A549 (cell line): ENCODE data around the gene SSTR3. TPM values are rescaled to one million over a fixed set of nuclear protein-coding genes. Genes with fewer than 3 reads are reported as not detected.
A peak's percentile ranks its signal among the peaks of the same experiment; 100 is the strongest.

Experiments
- CHD2 ChIP-seq: fragments of 150-350 bp; IDR thresholded peaks from 2 replicates; pipeline ENCODE4 v1.6.1; 2014; ENCODE audit warnings: low read length; ENCODE audit not compliant: partially characterized antibody
- CHD4 ChIP-seq: fragments of 200-600 bp; sonication (generic); IDR thresholded peaks from 2 replicates; pipeline ENCODE4 v1.6.1; 2016; ENCODE audit warnings: antibody characterized with exemption, mild to moderate bottlenecking, borderline replicate concordance
- EHF ChIP-seq: fragments of 250-450 bp; sonication (Bioruptor Pico); IDR thresholded peaks from 2 replicates; pipeline ENCODE4 v1.5.0; 2020; ENCODE audit warnings: mild to moderate bottlenecking
- EP300 ChIP-seq, 2 experiments: fragments of >200 bp; sonication (Bioruptor Twin); formaldehyde crosslinking; IDR thresholded peaks; 2 replicates in 1 of 2; 3 replicates in 1 of 2; pipeline ENCODE4 v1.6.1; 2016 to 2017
- FOXS1 ChIP-seq: fragments of 250-450 bp; sonication (Bioruptor Pico); IDR thresholded peaks from 2 replicates; pipeline ENCODE4 v1.5.0; 2020; ENCODE audit warnings: mild to moderate bottlenecking, moderate library complexity
- GATA3 ChIP-seq: IDR thresholded peaks from 2 replicates; pipeline ENCODE4 v1.6.1; 2012; ENCODE audit warnings: borderline replicate concordance
- HEYL ChIP-seq: fragments of 250-450 bp; sonication (Bioruptor Pico); IDR thresholded peaks from 2 replicates; pipeline ENCODE4 v1.8.0; 2021; ENCODE audit warnings: mild to moderate bottlenecking, moderate library complexity
- HMGXB4 ChIP-seq: fragments of 250-450 bp; sonication (Bioruptor Pico); IDR thresholded peaks from 2 replicates; pipeline ENCODE4 v1.5.0; 2021; ENCODE audit warnings: mild to moderate bottlenecking, moderate library complexity, borderline replicate concordance
- HOXA7 ChIP-seq: fragments of 250-450 bp; sonication (Bioruptor Pico); IDR thresholded peaks from 2 replicates; pipeline ENCODE4 v1.5.0; 2020; ENCODE audit warnings: mild to moderate bottlenecking, moderate library complexity
- KDM5A ChIP-seq: fragments of 200-600 bp; sonication (generic); IDR thresholded peaks from 2 replicates; pipeline ENCODE4 v1.6.1; 2016; ENCODE audit warnings: antibody characterized with exemption, mild to moderate bottlenecking
- MAFK ChIP-seq: fragments of 450-650 bp; IDR thresholded peaks from 2 replicates; pipeline ENCODE4 v1.6.1; 2014; ENCODE audit not compliant: partially characterized antibody
- MYC ChIP-seq: IDR thresholded peaks from 2 replicates; pipeline ENCODE4 v1.6.1; 2012; ENCODE audit warnings: mild to moderate bottlenecking, inconsistent platforms, low read length, improper control_type of control experiment, borderline replicate concordance
- NPAS2 ChIP-seq: fragments of 250-450 bp; sonication (Bioruptor Pico); IDR thresholded peaks from 2 replicates; pipeline ENCODE4 v1.8.0; 2022; ENCODE audit warnings: mild to moderate bottlenecking, moderate library complexity, borderline replicate concordance
- NR3C1 ChIP-seq: fragments of >200 bp; sonication (Bioruptor Twin); formaldehyde crosslinking; IDR thresholded peaks from 3 replicates; pipeline ENCODE4 v1.6.1; 2017
- POLR2A ChIP-seq: IDR thresholded peaks from 2 replicates; pipeline ENCODE4 v1.6.1; 2012; ENCODE audit warnings: mild to moderate bottlenecking, low read length
- RARB ChIP-seq: fragments of 250-450 bp; sonication (Bioruptor Pico); IDR thresholded peaks from 2 replicates; pipeline ENCODE4 v1.8.0; 2021; ENCODE audit warnings: mild to moderate bottlenecking, moderate library complexity
- RFX5 ChIP-seq: fragments of 450-650 bp; IDR thresholded peaks from 2 replicates; pipeline ENCODE4 v1.7.1; 2014; ENCODE audit warnings: antibody characterized with exemption, mild to moderate bottlenecking, moderate library complexity
- RNF2 ChIP-seq: fragments of 200-600 bp; sonication (generic); IDR thresholded peaks from 2 replicates; pipeline ENCODE4 v1.6.1; 2016; ENCODE audit warnings: low read depth, mild to moderate bottlenecking, antibody characterized with exemption, moderate library complexity, borderline replicate concordance
- SMC3 ChIP-seq: fragments of >200 bp; sonication (Bioruptor Twin); formaldehyde crosslinking; IDR thresholded peaks from 3 replicates; pipeline ENCODE4 v1.6.1; 2018; ENCODE audit warnings: inconsistent platforms
- TFCP2L1 ChIP-seq: fragments of 250-450 bp; sonication (Bioruptor Pico); IDR thresholded peaks from 2 replicates; pipeline ENCODE4 v1.5.0; 2021; ENCODE audit warnings: mild to moderate bottlenecking
- ZFP36 ChIP-seq: fragments of 450-650 bp; IDR thresholded peaks from 2 replicates; pipeline ENCODE4 v1.6.1; 2014; ENCODE audit warnings: borderline replicate concordance; ENCODE audit not compliant: partially characterized antibody
- ZSCAN20 ChIP-seq: fragments of 250-450 bp; sonication (Bioruptor Pico); IDR thresholded peaks from 2 replicates; pipeline ENCODE4 v1.8.0; 2022; ENCODE audit warnings: mild to moderate bottlenecking, moderate library complexity
- polyA plus RNA-seq, 4 experiments: library from polyadenylated mRNA; depleted of rRNA in 3 of 4; stranded (reverse); fragments of >200 nt; fragmentation: RNase III in 1 of 4; extraction: RNeasy Plus Mini Kit Qiagen cat#74134 plus additional on column Dnase treatment in 1 of 4; gene quantifications; 2 replicates in 3 of 4; 3 replicates in 1 of 4; pipeline ENCODE4 v1.2.3, GENCODE V29; 2011 to 2017
- TF ChIP-seq, protein P1 (sequence below): fragments of >200 bp; sonication (Bioruptor Twin); formaldehyde crosslinking; IDR thresholded peaks from 2 replicates; pipeline ENCODE4 v1.6.1; 2016
- TF ChIP-seq, protein P2 (sequence below): fragments of >200 bp; sonication (Bioruptor Twin); formaldehyde crosslinking; IDR thresholded peaks from 3 replicates; pipeline ENCODE4 v1.6.1; 2016
- TF ChIP-seq, protein P3 (sequence below): fragments of 250-450 bp; sonication (Bioruptor Pico); IDR thresholded peaks from 2 replicates; pipeline ENCODE4 v1.5.0; 2020; ENCODE audit warnings: low read depth, mild to moderate bottlenecking, moderate library complexity

SSTR3 gene
- polyA plus RNA-seq, 2 of the 4 experiments (the other 2 are of a cell fraction) = not detected

GRCh38 chr22:37199103-37199759 lies 13.0 kb downstream of the SSTR3 start (continued):
- TF ChIP-seq NPAS2 (CRISPR knock-in tag) = no peak
- TF ChIP-seq ZFP36 = no peak
- TF ChIP-seq EP300 (IDR thresholded peaks at IDR 0.05) = no peak
- TF ChIP-seq GATA3 = no peak
- TF ChIP-seq POLR2A = peak; percentile 73
- TF ChIP-seq MAFK = no peak
- TF ChIP-seq, protein P1, sequence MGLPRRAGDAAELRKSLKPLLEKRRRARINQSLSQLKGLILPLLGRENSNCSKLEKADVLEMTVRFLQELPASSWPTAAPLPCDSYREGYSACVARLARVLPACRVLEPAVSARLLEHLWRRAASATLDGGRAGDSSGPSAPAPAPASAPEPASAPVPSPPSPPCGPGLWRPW = no peak
- TF ChIP-seq CHD4 = no peak
- TF ChIP-seq RNF2 = 0 out of 2 replicates have a peak, but pooled peaks have one; percentile 68
- no peak for TF ChIP-seq TFCP2L1
- TF ChIP-seq, protein P2, sequence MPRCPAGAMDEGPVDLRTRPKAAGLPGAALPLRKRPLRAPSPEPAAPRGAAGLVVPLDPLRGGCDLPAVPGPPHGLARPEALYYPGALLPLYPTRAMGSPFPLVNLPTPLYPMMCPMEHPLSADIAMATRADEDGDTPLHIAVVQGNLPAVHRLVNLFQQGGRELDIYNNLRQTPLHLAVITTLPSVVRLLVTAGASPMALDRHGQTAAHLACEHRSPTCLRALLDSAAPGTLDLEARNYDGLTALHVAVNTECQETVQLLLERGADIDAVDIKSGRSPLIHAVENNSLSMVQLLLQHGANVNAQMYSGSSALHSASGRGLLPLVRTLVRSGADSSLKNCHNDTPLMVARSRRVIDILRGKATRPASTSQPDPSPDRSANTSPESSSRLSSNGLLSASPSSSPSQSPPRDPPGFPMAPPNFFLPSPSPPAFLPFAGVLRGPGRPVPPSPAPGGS = no peak
- no peak for TF ChIP-seq KDM5A
- peak; percentile 86 for TF ChIP-seq MYC
- TF ChIP-seq NR3C1 = no peak
- TF ChIP-seq SMC3 = peak; percentile 72
- TF ChIP-seq, protein P3, sequence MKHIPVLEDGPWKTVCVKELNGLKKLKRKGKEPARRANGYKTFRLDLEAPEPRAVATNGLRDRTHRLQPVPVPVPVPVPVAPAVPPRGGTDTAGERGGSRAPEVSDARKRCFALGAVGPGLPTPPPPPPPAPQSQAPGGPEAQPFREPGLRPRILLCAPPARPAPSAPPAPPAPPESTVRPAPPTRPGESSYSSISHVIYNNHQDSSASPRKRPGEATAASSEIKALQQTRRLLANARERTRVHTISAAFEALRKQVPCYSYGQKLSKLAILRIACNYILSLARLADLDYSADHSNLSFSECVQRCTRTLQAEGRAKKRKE (CRISPR knock-in tag) = no peak
- TF ChIP-seq FOXS1 = no peak
- no peak for TF ChIP-seq HMGXB4 (CRISPR knock-in tag)
- TF ChIP-seq RFX5 = no peak
- TF ChIP-seq CHD2 = no peak
- TF ChIP-seq RARB (CRISPR knock-in tag) = peak; percentile 58; the same call in 1 of the 2 replicates
- TF ChIP-seq EHF = no peak
- TF ChIP-seq HOXA7 (CRISPR knock-in tag) = no peak
- TF ChIP-seq ZSCAN20 = no peak
- TF ChIP-seq HEYL (CRISPR knock-in tag) = no peak
